ENCODE data around the gene SDK1.

- TF ChIP-seq CTCF (conservative IDR thresholded peaks at IDR 0.05; ENCODE audit: low read depth in 2 of 2) = no peak
- TF ChIP-seq ETS1 (IDR thresholded peaks at IDR 0.05) = no peak
- TF ChIP-seq EZH2phosphoT487 (IDR thresholded peaks at IDR 0.05; ENCODE audit: unreplicated experiment) = no peak
- no peak for TF ChIP-seq EZH2 (IDR thresholded peaks at IDR 0.05; ENCODE audit: low read depth, unreplicated experiment)
- no peak for TF ChIP-seq STAT1 (IDR thresholded peaks at IDR 0.05; ENCODE audit: unreplicated experiment)
- no peak for TF ChIP-seq REST (IDR thresholded peaks at IDR 0.05; ENCODE audit: unreplicated experiment)
- TF ChIP-seq JUNB (IDR thresholded peaks at IDR 0.05; ENCODE audit: unreplicated experiment) = no peak
- no peak for TF ChIP-seq CREB1 (CRISPR knock-in tag; IDR thresholded peaks at IDR 0.05; ENCODE audit: low read depth)
- TF ChIP-seq ZNF331 (CRISPR knock-in tag; IDR thresholded peaks at IDR 0.05; ENCODE audit: low read depth) = no peak
- no peak for TF ChIP-seq POLR2AphosphoS5 (IDR thresholded peaks at IDR 0.05; ENCODE audit: low read depth)
- no peak for TF ChIP-seq ZNF114 (CRISPR knock-in tag; IDR thresholded peaks at IDR 0.05)
These were observed 290.9 kb downstream of the SDK1 start for GRCh38 chr7:3591944-3592343.

Measured in GM23338 (cell line).